NCI-H1417 treated with DMSO at 0.1 percent for 48 hours (cell line): ENCODE measurements around the gene SPATC1L.

ENCODE experiments used
- DNase-seq: peaks from one replicate; lab custom pipeline; 2025; lab: John Stamatoyannopoulos, UW

Gene SPATC1L

GRCh38 chr21:46160907-46161632 lies 23.2 kb downstream of the SPATC1L start:
- no peak for DNase-seq

- DNase-seq = no peak
Measured at GRCh38 chr21:46160657-46160906, 23.7 kb downstream of the SPATC1L start.

GRCh38 chr21:46159841-46160656 lies 24.2 kb downstream of the SPATC1L start:
- DNase-seq = no peak

- DNase-seq = no peak
Measured at GRCh38 chr21:46159390-46159789, 24.9 kb downstream of the SPATC1L start.

GRCh38 chr21:46158666-46159300 lies 25.5 kb downstream of the SPATC1L start:
- no peak for DNase-seq

GRCh38 chr21:46157987-46158451 lies 26.2 kb downstream of the SPATC1L start:
- DNase-seq = no peak

GRCh38 chr21:46157396-46157986 lies 26.8 kb downstream of the SPATC1L start:
- no peak for DNase-seq

- no peak for DNase-seq
Measured at GRCh38 chr21:46156678-46157077, 27.6 kb downstream of the SPATC1L start.

- DNase-seq = no peak
Measured at GRCh38 chr21:46156378-46156645, 27.9 kb downstream of the SPATC1L start.

GRCh38 chr21:46155514-46156377 lies 28.5 kb downstream of the SPATC1L start, which contains the start of gene FTCD:
Gene FTCD, minus strand, starts transcription at chr21:46155579. Its CDS starts 56 bp downstream, at chr21:46155523.
- no peak for DNase-seq

- no peak for DNase-seq
Measured at GRCh38 chr21:46154955-46155513, 29.2 kb downstream of the SPATC1L start.

- DNase-seq = no peak
Measured at GRCh38 chr21:46154155-46154954, 29.9 kb downstream of the SPATC1L start.

GRCh38 chr21:46153247-46154154 lies 30.8 kb downstream of the SPATC1L start:
- no peak for DNase-seq

- DNase-seq = no peak
Measured at GRCh38 chr21:46152927-46153246, 31.4 kb downstream of the SPATC1L start.

- no peak for DNase-seq
Measured at GRCh38 chr21:46151989-46152926, 32.0 kb downstream of the SPATC1L start.

- no peak for DNase-seq
Measured at GRCh38 chr21:46151261-46151988, 32.8 kb downstream of the SPATC1L start.

- no peak for DNase-seq
Measured at GRCh38 chr21:46150491-46151121, 33.7 kb downstream of the SPATC1L start.
